Type B pancreatic cell (in vitro differentiated cells): ENCODE results near the gene ALK. TPM values are rescaled to one million over a fixed set of nuclear protein-coding genes. Genes with fewer than 3 reads are reported as not detected.
A peak's percentile ranks its signal among the peaks of the same experiment; 100 is the strongest.

Experiments
- DNase-seq: peaks from one replicate; pipeline ENCODE4 v3.0.0; 2021; ENCODE audit warnings: mixed read lengths; ENCODE audit not compliant: unreplicated experiment; ENCODE audit errors: extremely low spot score
- H3K27ac Mint-ChIP-seq: 2 replicates; pipeline ENCODE4 v1.8.0; 2021; ENCODE audit warnings: mild to moderate bottlenecking, mixed read lengths
- H3K27me3 Mint-ChIP-seq: 2 replicates; pipeline ENCODE4 v1.8.0; 2021; ENCODE audit warnings: mixed read lengths
- H3K36me3 Mint-ChIP-seq: 2 replicates; pipeline ENCODE4 v1.8.0; 2021; ENCODE audit warnings: mixed read lengths
- H3K4me1 Mint-ChIP-seq: one replicate; pipeline ENCODE4 v1.8.0; 2021; ENCODE audit warnings: mixed read lengths; ENCODE audit not compliant: unreplicated experiment
- H3K4me3 Mint-ChIP-seq: 2 replicates; pipeline ENCODE4 v1.8.0; 2021; ENCODE audit warnings: mild to moderate bottlenecking, mixed read lengths
- H3K9me3 Mint-ChIP-seq: 2 replicates; pipeline ENCODE4 v1.8.0; 2021; ENCODE audit warnings: mixed read lengths
- CTCF ChIP-seq: fragments of 200-600 bp; sonication (generic); conservative IDR thresholded peaks from 2 replicates; pipeline ENCODE4 v1.5.0; 2021; ENCODE audit warnings: antibody characterized with exemption, mild to moderate bottlenecking
- total RNA-seq: library from RNA; stranded (reverse); gene quantifications from 2 replicates; pipeline ENCODE4 v1.2.1, GENCODE V29; 2021; ENCODE audit warnings: low replicate concordance

The ALK gene
- total RNA-seq, 1 donor from 2014 or later, result 7.7 TPM

- no peak overlapping the region for H3K4me3 Mint-ChIP-seq
- DNase-seq, result no peak
- TF ChIP-seq CTCF, result no peak
- H3K9me3 Mint-ChIP-seq, result peaks cover 6% of the 10 kb centered on the region
- H3K36me3 Mint-ChIP-seq, result peaks cover 17% of the 10 kb centered on the region
- peaks cover 10% of the 10 kb centered on the region for H3K4me1 Mint-ChIP-seq
- peaks cover 17% of the 10 kb centered on the region for H3K27me3 Mint-ChIP-seq
- H3K27ac Mint-ChIP-seq, result peak overlapping the region; percentile 97
These were observed 686.0 kb downstream of the ALK start for GRCh38 chr2:29235411-29235810.

- Mint-ChIP-seq H3K36me3 (peaks cover 18% of the 10 kb centered on the region), H3K27ac (peak overlapping the region; percentile 97), H3K4me1 (peaks cover 11% of the 10 kb centered on the region), H3K27me3 (peaks cover 14% of the 10 kb centered on the region), H3K9me3 (peaks cover 6% of the 10 kb centered on the region), H3K4me3 (peak overlapping the region; percentile 78)
- no peak for TF ChIP-seq CTCF
- no peak for DNase-seq
These were observed 688.0 kb downstream of the ALK start for GRCh38 chr2:29233428-29233827.

GRCh38 chr2:29232041-29232440 lies 689.3 kb downstream of the ALK start:
- TF ChIP-seq CTCF, result no peak
- no peak overlapping the region for H3K27ac Mint-ChIP-seq
- H3K27me3 Mint-ChIP-seq, result peaks cover 9% of the 10 kb centered on the region
- peaks cover 16% of the 10 kb centered on the region for H3K36me3 Mint-ChIP-seq
- peaks cover 11% of the 10 kb centered on the region for H3K4me1 Mint-ChIP-seq
- H3K4me3 Mint-ChIP-seq, result no peak overlapping the region
- peaks cover 6% of the 10 kb centered on the region for H3K9me3 Mint-ChIP-seq
- DNase-seq, result no peak

- H3K4me3 Mint-ChIP-seq, result no peak overlapping the region
- peaks cover 11% of the 10 kb centered on the region for H3K27me3 Mint-ChIP-seq
These were observed 691.7 kb downstream of the ALK start for GRCh38 chr2:29229640-29230039.

GRCh38 chr2:29228947-29229346 lies 692.4 kb downstream of the ALK start:
- Mint-ChIP-seq H3K36me3 (peaks cover 12% of the 10 kb centered on the region), H3K4me1 (peaks cover 14% of the 10 kb centered on the region), H3K27ac (no peak overlapping the region), H3K4me3 (no peak overlapping the region), H3K27me3 (peaks cover 10% of the 10 kb centered on the region), H3K9me3 (peaks cover 6% of the 10 kb centered on the region)
- no peak for TF ChIP-seq CTCF
- DNase-seq, result no peak

More at GRCh38 chr2:29229640-29230039, 691.7 kb downstream of the ALK start:
- no peak for TF ChIP-seq CTCF
- H3K27ac Mint-ChIP-seq, result no peak overlapping the region
- peaks cover 6% of the 10 kb centered on the region for H3K9me3 Mint-ChIP-seq
- DNase-seq, result no peak
- peaks cover 16% of the 10 kb centered on the region for H3K4me1 Mint-ChIP-seq
- H3K36me3 Mint-ChIP-seq, result peaks cover 14% of the 10 kb centered on the region
